ENCODE results near the gene AMIGO3.
"Not testable (repeated sequence)": the region's sequence is repeated elsewhere in the genome, so short reads cannot be mapped to it uniquely, and the experiment has no call there.

Gene AMIGO3

DNA sequence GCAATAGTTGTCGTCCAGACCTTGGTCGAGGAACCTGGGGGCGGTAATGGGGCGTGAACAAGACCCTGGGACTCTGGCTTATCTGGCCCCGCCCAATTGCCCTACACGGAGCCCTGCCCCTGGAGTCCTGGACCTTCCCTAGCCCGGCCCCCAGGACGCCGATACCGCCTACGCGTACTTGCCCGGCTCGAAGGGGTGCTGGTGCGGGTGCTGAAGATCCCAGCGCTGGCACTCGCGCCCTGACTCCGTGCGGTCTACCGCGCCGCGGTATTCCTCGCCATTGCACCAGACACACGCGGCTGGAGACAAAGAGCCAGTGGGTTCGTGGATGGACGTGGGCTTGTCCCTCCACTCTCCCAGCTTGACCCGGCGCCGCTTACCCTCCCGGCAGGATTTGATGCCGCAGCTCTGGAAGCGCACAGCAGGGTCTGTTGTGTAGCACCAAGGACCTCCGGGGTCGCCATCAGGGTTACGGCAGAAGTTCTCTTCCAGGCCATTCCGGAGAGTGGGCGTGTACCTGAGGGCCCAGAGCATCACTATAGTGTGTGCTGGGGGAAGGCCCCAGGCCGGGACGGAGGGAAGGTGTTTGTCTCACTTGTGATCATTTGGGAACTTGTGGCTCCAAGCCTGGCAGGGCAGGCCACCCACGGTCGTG is 32.6 kb downstream of the AMIGO3 start:
- not testable (repeated sequence) for DNase-seq

DNA sequence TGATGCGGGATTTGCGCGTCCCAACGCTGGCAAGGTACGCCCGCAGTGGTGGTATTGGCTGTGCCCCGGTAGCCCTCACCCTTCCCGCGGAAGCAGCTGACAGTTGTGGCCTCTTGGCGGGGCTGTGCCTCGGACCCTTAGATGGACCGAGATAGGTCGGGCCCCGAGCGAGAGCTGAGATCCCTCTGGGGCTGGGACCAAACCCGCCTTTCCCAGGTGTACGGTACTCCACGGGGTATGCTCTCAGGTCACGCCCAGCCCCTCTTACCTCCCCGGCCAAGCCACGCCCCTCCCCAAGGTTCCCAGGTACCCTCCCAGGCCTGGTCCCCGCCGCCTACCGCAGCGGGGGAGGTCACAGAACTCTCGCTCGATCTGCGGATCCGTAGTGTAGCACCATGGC is 33.1 kb downstream of the AMIGO3 start:
- not testable (repeated sequence) for DNase-seq

DNA sequence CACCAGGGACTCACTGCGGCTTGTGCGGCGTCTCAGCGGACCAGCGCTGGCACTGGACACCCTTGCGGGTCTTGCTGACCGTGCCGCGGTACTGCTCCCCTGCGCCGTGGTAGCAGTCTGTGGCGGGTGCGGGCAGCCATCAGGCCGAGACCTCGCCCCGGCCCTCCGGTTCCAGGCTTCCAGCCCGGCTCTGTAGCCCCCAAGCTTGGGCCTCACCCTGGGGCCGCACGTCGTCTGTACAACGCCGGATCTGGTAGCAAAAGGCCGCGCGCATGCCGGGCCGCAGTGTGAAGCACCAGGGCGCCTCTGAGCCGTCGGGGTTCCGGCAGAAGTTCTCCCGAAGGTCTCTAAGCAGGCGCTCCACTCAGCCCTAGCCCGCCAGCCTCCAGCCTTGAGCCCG is 33.6 kb downstream of the AMIGO3 start:
- DNase-seq, result not testable (repeated sequence)

DNA sequence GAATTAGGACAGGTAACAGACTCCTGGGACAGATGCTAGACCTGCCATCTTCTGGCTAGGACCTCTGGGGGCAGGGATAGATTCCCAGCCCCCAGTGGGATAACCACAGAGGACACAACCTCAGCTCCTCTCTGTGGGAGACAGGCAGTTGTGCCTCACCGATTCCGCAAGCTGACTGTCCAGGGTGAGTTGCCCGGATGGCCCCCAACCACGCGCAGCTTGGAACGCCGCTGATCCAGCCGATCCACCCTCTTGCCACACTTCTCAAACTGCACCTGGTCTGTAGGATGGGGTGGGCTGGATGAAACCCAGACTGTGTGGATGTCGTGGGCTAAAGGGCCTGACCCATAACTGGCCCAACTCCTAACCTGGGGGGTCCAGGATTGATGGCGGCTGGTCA is 34.4 kb downstream of the AMIGO3 start:
- not testable (repeated sequence) for DNase-seq

DNA sequence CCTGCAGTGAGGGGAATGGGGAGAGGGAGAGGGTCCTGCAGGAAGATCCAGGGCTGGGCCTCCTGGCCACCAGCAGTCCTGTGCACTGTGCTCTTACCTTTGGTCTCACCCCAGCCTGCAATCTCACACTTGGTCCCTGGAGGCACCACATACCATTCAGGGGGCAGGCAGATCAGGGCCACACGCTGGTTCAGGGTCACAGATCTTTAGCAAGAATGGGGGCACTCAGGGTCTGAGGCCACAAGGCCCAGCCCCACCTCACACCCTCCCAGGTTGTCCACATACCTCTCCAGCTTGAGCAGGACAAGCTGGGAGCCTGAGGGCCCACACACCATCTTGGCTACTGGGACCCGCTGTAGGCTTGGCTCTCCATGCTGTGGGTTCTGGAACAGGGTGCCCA is 35.0 kb downstream of the AMIGO3 start:
- DNase-seq, result not testable (repeated sequence)

DNA sequence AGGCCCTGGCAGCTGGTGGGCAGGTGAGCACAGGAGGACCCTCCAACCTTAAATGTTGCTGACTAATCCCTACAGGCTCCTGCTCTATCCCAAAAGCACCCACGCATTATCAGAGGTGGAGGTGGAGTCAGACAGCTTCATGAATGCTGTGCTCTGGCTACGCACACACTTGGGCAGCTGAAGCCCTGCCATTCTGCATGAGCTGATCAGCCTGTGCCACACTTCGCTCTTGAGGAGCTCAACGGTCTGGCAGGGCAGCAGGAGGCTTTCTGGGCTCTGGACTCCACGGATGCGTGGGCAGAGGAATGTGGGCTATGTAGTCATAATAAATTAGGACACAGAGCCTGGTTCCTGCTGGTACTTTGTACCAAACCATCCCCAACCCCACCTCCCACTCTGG is 36.3 kb downstream of the AMIGO3 start:
- no peak for DNase-seq

DNA sequence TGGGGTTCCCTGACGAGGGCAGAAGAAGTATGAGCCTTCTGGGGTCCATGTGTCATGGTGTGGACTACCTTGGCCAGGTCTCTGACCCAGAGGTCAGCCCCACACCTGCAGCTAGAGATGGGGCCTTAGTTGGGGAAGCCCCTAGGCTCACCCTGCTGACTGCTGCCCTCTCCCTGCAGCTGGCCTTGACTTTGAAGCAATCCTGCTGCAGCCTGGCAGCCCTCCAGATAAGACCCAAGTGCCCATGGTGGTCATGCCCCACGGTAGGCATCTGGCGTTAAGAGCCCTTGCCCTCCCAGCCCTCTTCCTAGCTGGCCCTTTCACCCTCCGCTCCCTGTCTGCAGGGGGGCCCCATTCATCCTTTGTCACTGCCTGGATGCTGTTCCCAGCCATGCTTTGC is 37.9 kb downstream of the AMIGO3 start:
- DNase-seq, result no peak

DNA sequence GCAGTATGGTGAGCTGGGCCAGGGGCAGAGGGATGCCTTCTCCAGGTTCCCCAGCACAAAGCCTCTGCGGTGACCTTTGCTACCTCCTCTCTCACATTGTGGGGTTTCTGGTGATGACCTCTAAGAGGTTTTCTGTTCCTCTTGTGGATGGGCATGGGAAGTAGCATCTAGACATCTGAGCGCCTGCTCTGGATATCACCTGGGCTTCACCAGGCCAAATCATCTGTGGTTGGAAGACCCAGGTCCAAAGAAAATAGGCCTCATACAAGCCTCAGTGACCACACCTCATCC is 38.3 kb downstream of the AMIGO3 start:
- DNase-seq, result no peak

DNA sequence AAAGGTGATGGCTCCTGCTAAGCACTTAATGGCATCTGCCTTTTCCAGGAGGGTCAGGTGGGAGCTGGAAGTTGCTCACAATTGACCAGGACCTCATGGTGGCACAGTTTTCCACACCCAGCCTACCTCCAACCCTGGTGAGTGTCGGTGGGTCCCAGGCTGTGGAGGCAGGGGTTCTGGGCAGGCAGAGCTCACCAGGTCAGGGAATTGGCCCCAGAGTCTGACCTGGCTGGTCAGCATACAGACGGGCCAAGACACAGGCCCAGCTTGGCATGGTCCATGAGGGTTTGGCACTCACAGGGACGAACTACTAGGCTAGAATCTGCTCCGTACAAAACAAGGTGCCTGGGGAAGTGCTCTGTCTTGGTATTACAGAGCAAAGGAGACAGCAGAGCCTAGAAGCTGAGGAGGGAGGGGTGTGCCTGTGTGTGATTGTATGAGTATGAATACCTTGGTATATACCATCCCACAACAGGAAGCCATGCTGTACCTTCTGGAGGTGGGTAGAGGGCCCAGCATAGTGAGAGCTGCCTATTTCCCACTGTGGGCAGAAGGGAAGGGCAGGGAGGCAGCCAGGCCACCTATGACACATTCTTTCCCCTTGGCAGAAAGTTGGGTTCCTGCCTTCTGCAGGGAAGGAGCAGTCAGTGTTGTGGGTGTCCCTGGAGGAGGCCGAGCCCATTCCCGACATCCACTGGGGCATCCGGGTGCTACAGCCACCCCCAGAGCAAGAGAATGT is 38.8 kb downstream of the AMIGO3 start:
- no peak for DNase-seq

DNA sequence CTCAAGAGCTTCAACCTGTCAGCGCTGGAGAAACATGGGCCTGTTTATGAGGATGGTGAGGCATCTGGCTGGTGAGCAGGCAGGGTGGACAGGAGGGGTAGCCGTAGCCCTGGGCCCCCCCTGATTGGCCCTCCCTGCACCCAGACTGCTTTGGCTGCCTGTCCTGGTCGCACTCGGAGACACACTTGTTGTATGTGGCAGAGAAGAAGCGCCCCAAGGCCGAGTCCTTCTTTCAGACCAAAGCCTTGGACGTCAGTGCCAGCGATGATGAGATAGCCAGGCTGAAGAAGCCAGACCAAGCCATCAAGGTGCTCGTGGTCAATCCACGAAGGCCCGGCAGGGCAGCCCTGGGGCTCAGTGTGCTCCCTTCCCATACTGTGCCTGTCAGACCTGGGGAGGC is 43.6 kb downstream of the AMIGO3 start:
- no peak for DNase-seq

DNA sequence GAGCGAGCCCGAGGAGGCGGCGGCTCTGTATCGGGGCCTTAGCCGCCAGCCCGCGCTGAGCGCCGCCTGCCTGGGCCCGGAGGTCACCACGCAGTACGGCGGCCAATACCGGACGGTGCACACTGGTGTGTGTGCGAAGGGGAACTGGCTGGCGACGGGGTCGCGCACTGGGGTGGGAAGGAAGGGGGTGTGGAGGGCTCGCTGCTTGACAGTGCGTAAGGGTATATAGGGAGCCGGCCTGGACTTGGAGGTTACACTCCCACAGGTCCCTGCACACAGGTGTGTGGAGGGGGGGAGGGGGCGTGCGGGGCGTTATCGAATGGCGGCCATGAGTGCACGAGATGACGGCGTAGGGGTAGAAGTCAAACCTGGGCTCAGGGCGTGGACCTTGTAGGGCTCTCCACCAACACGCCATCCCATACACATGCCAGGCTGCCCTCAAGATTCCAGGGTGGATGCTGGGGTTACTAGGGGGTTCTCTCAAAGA is 44.9 kb downstream of the AMIGO3 start:
- DNase-seq, result peak; percentile 22

DNA sequence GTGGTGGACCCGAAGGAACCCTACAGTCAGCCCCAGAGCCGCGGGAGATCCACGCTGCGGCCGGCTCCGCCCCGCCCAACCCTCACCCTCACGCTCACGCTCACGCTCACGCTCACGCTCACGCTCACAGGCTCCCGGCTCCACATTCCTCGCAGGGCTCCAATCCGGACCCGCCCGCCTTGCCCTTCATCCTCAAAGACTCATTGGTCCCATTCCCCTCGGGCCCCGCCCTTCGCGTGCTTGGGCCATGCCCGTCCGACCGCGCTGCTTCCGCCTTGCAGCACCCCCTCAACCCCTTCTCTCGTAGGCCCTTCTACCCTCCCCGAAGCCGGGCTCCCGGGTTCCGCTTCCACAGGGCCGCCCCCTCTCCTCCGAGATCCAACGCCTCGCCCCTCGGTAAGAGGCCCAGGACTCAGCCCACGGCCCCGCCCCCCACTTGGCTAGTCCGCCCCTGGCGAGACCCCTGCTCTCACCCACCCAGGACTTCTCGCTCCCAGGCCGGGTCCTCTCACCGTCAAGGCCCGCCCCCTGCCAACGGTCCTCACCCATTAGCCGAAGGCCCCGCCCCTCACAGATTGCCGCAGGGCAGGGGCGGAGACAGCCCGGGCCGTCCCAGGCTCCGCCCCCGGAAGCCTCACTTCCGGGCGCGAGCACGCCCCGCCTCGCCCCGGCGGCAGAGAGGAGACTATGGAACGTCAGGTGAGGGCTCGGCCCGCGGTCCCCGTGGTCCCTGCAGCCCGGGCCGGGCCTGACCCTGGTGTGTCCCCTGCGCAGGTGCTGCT is 45.6 kb downstream of the AMIGO3 start, which contains the start of gene APEH:
Gene APEH, plus strand, starts transcription at position 637 of the 782 bp plus-strand sequence. Its CDS starts 51 bp downstream, at position 688.
- peak; percentile 95 for DNase-seq

DNA sequence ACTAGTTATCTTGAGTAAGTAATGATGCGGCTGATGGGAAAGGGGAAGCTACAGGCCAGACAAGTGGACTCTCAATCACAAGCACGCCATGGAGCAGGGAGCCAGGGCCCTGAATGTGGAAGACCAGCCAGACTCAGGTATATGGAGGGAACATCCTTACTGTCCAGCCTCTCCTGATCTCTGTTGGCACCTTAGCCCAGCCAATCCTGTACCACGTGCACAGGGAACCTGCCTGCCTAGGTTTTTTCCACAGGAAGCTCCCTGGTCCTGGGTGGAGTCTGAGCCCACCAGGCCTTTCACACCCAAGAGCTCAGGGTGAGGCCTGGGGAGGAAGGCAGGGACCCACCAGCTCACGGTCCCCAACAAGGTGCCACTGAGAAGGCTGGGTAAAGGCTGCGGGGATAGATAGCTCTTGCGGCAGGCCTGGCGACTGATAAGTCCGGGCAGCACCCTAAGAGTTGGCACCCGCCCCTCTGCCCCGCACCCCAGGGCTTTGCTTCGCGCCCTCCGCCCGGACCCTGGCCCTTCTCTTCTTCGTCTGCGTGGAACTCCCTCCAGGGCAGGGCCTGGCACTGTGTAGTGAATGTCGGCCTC is 46.3 kb downstream of the AMIGO3 start:
- DNase-seq, result peak; percentile 14

DNA sequence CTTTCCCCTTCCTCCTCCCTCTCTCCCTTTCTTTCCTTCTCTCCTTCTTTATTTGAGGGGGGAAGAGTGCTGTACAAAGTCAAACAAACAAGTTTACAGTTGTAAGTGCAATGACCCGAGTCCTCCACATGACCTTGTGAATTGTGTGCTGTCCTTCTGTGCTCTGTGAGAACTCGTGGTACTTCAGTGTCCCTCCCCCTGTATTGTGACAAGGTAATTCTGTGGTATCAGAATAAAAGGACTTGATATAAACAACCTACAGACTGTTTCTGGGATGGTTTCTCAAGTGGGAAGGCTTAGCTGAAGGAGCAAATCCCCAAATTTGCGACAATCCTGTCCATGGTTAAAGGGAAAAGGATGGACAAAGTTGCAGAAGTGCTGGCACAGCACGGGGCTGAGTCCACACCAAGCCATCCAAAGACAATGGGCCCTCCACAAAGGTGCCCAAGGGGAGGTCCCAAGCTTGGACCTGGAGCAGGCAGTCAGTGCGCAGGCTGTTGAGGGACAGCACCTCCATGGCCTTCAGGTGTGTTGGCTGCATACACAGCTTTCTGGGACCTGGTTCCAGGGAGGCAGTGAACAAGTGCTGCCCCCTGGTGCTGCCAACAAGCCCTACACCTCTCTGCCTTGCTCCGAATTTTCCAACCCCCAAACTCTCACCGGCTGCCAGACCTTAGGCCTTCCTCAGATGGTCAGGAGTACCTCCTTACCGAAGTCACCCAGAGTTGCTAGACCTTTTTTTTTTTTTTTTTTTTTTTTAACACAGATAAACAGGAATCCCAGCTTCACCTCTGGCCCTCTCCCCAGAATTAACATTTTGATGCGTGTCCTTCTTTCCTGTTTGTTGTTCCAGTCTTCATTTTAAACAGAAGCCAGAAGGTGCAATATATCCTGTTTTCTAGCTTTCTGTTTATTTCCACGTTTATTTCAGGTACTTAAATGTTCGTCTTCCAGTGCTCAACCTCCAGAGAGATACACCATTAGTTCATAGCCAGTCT is 47.9 kb downstream of the AMIGO3 start:
- DNase-seq, result peak; percentile 61

DNA sequence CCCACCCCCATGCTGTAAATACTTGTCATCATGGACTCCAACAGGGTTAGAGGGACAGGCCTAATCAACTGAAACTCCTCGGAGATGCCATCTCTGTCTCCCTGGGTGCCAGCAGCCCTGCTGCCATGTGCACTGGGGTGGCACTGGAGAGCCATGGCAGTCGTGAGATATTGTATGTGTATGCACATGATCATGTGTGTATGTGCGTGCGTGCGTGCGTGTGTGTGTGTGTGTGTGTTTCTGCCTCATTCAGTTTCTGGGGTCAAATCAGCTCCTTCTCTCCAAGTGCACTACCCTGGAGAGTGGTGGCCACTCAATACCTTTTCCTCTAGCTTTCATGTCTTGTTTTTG is 48.6 kb downstream of the AMIGO3 start:
- no peak for DNase-seq

DNA sequence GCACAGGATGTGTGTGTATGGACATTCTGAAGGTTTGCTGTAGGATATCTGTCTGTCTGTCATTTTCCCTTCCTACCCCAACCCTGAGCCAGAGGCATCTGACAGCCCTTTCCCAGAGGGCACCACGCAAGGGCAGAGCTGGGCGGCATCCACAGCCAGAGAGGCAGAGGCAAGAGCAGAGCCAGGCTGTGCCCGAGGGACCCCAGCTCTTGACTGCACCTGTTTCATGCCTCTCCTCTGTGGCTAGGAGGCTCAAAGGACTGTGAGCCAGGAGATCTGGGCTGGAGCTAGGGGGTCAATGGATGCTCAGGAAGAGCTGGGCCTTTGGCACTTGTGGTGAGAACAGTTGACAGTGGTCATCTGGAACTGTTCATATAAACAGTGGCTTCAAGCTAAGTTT is 50.1 kb downstream of the AMIGO3 start:
- DNase-seq, result no peak

DNA sequence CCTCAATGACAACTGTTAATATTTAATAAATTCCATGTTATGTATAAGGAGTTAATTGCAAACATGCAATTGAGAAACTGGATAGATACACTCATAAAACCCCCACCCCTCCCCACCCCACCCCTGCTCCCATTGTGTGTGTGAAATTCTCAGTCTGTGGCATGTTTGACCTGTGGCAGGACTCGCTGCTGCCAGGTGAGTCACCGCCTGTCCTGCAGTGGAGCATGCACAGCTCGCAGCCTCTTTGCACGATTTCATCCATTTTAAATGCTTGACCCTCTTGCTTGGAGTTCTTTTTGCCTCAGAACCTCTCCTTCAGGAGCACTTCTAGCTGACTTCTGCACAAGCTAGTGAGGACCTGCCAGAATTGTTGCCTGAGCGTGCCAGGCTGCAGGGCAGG is 50.6 kb downstream of the AMIGO3 start:
- DNase-seq, result no peak

DNA sequence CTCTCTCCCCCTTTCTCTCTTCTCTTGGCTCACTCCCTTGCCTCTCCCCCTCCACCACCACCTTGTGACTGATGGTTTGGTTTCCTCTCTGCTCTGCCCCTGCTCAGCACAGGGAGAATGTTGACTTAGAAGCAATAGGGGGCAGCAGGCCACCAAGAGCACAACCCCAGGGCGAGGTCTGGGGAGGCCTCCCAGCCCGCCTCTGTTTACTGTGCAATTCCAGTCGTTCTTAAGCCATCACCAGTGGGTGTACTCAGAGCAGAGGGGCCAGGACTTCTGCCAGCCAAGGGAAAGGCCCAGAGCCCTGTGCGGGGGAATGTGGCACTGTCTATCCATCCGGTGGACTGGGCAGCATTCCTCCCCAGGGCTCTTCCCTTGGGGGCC is 51.1 kb downstream of the AMIGO3 start:
- DNase-seq, result no peak

DNA sequence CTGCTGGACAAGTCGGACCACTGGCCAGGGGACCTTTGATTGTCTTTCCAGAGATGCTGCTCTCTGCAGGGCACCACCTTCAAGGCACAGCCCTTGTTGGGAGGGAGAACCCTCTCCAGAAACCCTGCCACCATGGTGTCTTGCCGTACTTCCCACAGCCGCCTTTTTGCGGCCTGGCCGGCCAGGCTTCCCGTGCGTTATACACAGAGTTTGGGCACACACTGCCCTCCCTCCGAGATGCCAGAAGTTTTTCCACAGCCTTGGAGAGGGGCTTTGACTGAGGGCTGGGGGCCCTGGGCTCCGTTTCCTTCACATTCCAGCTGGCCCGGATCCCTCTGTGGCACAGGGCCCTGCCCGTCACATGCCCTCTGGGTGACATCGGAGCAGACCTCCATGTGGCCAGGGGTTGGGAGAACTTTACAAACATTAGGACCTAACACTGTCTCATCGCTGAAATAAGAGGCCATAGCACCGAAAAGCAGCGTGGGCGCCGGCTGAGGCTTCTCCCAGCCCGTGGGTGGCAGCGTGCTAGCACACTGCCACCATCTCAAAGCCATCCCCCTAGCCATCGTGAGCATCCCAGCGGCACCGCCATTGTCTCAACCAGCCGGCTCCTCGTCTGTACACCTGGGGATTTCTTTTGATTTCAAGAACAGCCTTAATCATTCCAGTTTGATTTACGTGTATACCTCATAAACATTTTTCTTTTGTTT is 51.6 kb downstream of the AMIGO3 start:
- DNase-seq, result no peak
